HG03342 (cell line): ENCODE measurements around the gene KCNMA1.

Experiments
- ATAC-seq: cut with Tn5 transposase; IDR thresholded peaks from one replicate; pipeline ENCODE4 v1.9.1; 2021; ENCODE audit warnings: mild to moderate bottlenecking, moderate library complexity; ENCODE audit not compliant: unreplicated experiment

The KCNMA1 gene

DNA sequence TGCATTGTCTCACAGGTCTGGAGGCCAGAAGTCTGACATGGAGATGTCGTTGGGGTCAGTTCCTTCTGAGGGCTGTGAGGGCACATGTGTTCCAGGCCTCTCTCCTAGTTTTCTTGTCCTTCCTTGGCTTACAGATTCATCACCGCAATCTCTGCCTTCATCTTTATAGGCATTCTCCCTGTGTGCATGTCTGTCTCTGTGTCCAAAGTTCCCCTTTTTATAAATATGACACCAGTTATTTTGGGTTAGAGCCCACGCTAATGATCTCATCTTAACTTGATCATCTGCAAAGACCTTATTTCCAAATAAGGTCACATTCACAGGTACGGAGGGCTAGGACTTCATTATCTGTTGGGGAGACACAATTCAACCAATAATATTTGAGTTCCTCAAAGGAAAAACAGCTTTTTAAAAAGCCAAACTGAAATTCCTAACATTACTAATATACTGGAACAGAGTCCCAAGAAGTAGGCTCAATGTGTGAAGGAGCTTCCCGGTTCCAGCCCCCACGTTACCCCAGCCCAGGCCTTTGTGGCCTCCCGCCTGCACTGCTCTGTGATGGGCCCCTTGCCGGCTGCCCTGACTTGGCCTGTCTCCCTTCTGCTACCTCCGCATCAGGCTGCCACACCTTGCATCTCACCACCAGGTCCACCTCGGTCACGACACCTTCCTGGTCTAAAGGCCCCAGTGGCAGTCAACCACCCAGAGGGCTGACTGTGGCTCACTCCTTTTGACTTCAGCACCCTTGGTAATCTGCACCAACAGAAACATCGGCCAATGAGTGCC is 142.7 kb downstream of the KCNMA1 start:
- ATAC-seq, result no peak

DNA sequence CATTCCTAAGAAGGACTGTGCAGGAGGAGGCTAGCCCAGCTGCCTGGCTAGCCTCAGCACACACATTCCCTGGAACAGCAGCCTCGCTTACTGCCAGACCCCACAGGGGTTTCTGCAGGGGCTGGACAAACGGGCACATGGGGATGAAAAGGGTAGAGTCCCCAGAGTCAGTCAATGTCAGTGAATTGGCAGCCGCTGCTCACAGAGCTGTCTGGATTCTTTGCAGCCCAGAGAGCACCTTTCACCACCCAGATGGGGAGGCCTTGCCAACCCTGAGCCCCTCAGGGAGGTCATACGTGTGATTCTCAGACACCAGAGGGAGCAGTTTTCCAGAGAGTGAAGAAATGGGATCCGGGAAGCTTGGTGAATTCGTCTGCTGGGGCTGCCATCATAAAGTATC is 143.3 kb downstream of the KCNMA1 start:
- ATAC-seq, result no peak

DNA sequence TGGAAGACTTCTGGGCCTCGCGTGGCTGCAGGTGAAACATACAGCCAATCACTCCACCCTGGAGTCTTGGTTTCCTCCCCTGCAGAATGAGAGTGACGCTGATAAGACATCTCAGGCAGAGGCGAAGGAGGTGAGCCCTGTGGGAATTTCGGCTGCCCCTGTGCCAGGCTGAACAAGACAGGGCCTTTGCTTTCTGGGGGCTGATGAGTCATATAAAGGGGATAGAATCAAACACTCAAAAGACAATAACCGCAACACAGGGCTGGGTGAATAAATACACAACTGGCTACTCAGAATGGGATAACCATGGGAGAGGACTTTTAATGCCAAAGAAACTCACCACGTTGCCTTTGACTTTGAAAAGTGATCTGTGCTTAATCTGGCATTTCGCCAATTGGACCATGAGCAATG is 143.8 kb downstream of the KCNMA1 start:
- ATAC-seq, result no peak

DNA sequence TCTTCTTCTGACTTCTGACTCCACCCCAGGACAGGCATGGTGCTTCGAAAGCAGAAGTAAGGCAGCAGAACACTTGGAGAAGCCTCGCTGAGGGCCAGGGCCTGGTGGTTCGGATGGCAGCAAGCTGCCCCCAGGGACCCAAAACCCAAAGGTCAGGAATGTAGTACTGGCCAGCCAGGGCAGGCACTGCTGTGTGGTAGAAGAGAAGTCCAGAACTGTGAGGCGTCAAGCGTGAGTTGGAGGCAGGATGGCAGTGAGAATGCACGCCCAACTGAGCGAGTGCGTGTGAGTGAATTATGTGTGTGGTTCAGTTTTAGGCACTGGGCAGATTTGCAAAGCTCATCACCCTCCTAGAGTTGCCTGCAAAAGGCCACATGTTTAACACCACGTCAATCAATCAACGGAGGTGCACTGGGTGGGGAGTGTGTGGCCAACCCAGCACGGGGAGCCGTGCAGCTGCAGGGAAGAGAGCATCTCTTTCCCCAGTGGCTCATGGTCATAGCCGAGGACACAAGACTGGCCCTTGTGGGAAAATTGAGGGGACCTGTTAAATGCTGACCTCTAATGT is 144.3 kb downstream of the KCNMA1 start:
- ATAC-seq, result no peak

DNA sequence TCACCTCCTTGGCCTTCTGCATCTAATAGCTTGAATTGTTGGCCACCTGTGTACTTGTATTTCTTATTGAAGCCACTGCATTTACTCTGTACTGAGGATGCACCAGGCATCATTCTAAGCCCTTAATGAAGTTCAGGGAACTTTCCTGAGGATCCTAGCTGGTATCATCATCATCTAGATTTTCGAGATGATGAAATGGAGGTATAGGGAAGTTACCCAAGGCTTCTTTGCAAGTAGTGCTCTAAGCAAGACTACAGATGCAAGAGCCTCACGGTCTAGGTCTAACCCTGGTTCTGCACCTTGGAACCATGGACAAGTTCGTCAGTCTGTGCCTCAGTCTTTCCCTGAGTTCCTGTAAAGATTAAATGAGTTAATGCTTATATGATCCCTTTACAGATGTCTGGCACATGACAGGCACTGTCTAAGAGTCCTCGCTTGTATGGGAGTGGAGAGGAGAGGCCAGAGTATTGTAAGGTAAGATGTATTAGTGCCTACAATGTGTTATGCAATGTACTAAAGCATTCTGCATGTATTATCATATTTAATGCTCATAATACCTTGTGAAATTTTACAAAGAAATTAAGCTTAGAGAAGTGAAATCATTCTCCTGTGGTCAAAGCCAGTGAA is 145.1 kb downstream of the KCNMA1 start:
- ATAC-seq, result no peak

DNA sequence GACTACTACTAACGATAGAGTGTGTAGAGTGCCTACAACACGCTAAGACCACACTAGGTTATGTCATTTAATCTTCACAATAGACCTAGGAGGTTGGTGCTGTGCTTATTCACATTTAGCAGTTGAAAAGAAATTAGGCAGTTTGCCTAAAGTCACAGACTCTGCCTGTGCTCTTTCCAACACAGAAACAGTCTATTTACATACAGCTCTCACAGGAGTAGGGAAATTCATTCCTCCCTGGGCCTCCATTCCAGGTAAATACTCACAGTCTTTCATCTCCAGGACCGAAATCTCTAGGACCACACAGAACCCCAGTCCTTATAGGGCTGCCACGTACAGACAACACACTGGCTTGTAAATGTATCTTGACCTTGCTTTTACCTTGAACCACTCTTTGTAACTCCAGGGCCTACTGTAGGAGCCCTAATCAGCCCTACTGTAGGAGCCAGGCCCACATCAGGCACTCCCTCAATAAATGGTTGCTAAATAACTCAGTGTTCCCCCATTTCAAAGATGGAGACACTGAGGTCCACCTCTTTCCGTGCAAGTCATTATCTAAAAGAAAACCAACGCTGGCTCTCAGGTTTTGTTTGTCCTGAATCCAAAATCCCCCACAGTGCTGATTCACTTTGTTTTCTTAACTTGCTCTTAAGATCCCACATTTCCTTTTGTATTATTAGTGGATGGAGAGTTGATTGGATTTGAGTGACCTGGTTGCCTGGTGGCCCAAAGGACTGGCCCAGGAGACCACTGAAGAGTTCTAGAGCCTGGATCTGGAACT is 146.9 kb downstream of the KCNMA1 start:
- no peak for ATAC-seq

DNA sequence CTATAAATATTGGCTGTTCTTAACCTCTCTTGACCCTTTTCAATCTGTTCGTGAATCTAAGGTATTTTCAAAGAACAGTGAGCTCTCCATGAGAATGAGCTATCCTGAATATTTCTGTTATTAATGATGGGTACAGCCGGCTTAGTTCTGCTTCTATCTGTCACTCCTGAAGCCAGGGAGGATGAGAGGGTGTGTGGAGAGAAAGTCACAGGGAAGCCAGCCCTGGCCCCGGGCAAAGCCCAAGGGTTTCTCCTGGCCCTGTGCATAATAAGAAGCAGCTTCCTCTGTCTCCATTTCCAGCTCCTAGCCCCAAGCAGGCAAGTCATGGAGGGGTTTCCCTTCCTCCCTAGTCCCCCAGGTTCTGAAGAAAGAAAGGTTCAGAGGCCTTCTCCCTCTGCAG is 151.1 kb downstream of the KCNMA1 start:
- ATAC-seq, result no peak

DNA sequence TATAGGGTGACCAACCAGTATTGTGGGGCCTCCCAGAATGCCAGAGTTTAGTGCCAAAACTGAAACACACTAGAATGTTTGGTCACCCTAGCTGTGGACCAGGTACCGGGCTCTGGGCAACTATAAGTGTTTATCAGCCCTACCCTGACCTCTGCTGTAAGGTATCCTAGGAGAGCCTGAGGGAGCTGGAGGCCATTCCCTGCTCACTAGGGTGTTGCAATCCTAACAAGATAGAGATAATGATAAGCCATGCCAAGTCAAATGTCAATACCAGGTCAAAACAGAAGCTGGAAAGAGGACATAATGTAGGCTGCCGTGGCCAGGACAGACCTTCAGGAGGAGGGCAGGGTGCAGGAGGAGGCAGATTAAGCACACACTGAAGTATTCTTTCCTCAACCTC is 151.8 kb downstream of the KCNMA1 start:
- ATAC-seq, result no peak

DNA sequence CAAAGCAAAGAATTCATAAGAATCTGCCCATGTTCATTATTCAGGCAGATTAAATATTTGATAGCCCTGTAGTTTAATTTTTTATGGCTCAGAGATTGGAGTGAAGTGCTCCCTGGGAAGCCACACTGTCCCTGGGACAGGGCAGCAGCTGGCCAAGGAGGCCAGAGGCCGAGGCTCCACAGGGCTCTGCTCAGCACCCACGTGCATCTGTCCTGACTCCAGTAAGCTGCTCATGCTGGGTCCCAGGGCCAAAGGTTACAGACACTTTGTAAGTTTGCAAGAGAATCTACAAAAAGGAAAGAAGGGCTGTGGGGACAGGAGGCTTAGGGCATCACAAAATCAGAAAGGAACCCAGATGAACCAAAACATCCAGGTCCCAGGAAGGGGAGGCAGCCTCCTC is 155.5 kb downstream of the KCNMA1 start:
- no peak for ATAC-seq

DNA sequence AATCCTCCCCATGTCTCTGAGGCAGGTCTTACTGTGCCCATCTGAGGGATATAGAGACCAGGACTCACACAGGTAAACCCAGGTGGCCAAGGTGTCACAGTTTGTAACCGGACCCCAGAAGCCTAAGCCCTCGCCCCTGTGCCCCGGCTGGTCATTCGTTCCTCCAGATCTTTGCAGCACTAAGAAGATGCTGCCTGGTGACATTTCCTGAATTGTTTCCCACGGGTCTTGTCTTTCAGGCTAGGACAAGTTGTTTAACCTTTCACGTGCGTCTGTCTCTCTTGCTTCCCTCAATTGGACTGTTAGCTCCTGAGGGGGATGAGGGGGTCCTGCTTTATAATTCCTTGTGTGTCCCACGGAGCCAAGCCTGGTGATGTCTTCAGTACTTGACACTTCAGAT is 158.0 kb downstream of the KCNMA1 start:
- no peak for ATAC-seq

DNA sequence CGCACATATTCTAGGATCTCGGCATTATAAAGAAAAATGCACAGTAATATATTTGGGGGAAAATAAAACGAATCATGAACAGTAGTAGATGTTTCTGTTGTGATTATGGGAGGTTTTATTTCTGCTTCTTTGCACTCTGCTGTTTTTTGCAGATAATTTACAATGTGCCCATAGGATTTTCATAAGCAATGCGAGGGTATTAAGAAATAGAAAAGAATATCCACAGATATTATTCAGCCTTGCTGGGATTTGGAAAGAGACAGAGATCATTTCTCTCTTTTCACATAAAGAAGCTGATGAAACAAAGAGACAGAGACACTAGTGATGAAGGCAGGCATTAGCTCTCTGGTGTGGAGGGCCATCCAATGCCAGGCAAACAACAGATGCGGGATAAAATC is 158.6 kb downstream of the KCNMA1 start:
- ATAC-seq, result no peak

DNA sequence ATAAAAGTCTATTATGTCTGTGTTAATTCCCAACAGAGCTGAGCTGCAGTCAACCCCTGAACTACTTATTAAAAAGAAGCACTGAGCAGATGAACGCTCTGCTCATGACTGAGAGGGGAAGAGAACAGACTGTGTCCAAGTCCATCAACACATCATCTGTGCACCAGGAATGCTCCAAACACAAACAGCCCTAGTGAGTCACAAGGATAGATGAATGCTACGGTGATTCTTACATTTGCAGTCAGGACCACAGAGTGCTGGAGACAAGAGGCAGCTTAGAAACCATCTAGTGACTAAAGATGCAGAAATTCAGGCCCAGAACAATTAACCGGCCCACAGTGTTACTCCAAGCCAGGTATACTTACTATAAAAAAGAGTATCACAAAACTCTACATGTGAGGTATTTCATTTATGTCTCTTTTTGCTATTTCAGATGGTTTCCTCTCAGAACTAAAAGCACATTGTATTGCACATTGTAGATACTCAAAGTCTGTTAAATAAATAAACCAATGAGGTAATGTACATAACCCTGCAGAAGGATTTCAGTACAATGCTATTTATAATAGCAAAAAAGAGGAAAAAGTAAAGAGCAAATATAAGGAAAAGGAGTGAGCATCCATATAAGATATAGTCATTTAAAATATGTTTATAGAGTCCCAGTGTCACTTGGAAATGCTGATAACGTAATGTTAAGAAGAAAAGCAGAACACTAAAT is 159.2 kb downstream of the KCNMA1 start:
- ATAC-seq, result no peak

DNA sequence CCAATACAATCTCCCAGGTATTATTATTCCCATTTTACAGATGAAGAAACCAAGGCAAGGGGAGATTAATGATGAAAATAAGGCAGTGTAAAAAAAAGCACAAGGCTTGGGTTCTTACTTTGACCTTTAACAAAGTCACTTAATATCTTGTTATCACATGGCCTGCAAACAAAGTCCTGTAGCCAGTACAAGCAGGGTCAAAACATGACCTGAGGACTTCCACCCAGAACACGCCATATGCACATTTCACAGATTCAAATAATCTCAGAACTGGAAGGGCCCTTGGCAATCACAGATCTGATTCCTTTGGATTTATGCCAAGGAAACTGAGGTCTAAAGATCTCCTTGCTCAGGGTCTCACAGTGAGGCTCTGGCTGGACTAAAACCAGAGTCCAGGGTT is 162.1 kb downstream of the KCNMA1 start:
- no peak for ATAC-seq

DNA sequence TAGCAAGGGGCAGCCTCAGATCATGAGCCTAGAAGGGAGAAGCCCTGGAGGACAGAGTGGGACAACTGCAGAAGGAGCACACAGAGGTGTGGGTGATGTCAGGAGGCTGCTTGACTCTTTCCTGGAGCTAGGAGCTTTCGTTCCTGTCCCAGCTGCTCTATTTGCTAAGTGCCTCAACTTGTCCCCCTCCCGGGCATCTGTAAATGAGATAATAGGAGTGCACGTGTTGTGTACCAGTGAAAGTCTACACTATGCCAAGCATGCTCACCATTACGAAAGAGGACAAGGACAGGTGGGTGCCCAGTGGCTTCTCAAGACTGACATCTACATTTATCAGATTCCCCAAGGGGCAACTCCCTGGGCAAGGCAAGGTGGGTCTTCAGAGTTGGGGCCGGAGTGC is 162.7 kb downstream of the KCNMA1 start:
- ATAC-seq, result no peak

DNA sequence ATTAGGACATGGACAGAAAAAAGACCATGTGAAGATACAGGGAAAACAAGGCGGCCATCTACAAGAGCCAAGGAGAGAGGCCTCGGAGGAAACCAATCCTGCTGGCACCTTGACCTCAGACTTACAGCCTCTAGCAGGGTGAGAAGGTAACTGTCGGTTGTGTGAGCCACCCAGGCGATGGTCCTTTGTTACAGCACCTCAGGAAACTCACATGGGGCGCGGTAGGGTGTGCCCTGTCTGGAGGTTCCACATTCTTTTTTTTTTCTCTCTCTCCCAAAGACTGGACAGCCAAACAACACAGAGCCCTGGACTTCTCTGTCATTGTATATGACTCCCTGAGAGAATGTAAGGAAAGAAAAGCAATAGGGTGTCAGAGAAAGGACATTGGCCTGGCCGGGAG is 163.2 kb downstream of the KCNMA1 start:
- no peak for ATAC-seq

DNA sequence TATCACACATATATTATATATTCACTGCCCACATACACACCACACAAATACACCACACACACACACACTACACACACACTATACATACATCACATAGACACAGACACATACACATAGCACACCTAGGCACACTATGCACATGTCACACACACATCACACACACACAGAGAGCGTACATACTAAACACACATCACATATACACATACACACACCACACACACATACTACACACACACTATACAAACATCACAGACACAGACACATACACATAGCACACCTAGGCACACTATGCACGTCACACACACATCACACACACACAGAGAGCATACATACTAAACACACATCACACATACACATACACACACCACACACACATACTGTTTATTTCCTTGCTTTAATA is 165.5 kb downstream of the KCNMA1 start:
- no peak for ATAC-seq

DNA sequence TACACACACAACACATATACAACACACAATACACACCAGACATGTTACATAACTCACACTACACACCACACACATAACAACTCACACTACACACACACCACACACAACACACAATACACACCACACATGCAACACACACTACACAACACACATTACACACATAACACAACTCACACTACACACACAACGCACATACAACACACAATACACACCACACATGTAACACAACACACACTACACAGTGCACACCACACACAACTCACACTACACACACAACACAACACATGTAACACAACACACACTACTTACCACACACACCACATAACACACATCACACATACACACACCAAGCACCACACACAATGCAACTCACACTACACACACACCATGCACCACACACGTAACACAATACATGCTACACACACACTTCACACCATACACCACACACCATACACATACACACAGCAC is 166.5 kb downstream of the KCNMA1 start:
- ATAC-seq, result no peak

DNA sequence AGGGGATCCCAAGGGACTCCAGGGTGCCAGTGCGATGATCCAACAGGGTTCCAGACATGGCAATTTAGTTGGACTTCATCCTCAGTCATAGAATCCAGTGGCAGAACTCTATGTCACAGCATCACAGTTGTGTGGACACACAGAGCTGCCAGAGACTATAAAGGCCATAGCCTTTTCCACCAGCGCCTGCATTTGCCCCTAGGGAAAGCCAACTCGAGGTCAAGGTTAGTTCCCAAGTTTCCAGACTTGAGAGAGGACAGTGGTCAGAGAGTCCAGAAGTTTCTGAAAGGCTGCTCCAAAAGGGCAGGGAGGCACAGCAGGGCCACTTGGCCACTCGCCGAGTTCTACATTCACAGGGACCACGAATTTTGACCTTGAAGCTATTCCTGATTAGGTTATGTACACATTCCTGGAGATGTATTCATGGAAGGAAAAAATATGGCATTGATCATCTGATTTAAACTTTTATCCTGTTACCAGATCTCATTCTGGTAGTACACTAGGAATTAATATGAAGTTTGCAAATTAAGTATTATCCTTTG is 170.1 kb downstream of the KCNMA1 start:
- no peak for ATAC-seq

DNA sequence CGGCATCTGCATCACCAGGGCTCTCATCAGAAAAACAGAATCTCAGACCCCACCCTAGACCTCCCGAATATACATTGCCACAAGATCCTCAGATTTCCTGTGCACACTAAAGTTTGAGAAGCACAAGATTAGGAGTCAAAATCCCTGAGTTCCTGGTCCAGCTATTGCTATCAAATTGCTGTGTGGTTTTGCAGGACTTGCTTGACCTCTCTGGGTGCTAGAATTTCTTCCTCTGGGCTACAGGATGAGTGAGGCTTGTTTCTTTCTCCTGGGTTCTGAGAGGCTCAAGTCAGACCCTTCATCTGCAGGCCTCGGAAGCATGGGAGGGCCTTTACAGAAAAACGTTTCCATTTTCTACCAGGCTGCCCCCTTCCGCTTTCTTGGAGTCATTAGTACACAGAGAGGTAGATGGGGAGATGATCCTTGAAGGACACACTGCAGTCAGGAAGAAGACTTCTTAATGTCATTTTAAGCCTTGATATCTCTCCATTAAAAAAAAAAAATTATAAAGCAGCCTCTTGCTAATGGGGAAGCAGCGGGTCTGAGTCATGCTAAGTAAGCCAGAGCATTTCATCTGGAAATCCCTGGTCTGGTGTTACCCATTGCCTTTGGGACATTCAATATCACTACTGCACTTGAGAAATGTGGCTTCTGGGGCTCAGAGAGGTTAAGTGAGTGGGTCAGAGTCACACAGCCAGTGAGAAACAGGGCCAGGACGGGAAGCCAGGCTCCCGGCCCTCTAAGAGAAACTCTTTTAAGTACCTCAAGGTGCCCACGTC is 173.5 kb downstream of the KCNMA1 start:
- no peak for ATAC-seq

DNA sequence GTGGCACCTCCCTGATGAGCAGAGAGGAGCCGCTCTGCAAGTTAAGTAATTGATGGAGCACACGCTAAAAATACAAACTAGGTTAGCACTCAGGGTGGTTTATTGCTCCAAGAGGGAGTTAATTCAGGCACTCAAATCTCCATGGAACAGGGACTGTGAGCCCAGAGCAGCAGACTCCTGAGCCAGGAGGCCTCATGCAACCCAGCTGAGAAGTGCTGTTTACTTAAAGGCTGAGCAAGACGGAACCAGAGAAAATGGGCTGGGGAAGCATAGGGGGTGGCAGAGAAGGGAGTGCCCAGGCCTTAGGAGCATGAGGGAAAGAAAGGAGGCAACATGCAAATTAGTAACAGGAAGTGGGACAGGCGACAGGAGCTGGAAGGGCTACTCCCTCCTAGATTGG is 174.1 kb downstream of the KCNMA1 start:
- no peak for ATAC-seq
